Testis (tissue), 2 donors: Measurements from ENCODE around the gene H19.

ENCODE experiments used
- POLR2A ChIP-seq: fragments of 450-650 bp; IDR thresholded peaks from one replicate; pipeline ENCODE4 v1.6.1; 2017; ENCODE audit warnings: antibody characterized with exemption, mild to moderate bottlenecking, moderate library complexity
- TF ChIP-seq, protein P1 (sequence below), 3 experiments: fragments of 450-650 bp in 2 of 3; fragments of 200-600 bp in 1 of 3; sonication (generic) in 1 of 3; IDR thresholded peaks; one replicate each; pipeline ENCODE4 v1.5.1; 2016 to 2019; ENCODE audit warnings: antibody characterized with exemption in 3 of 3, mild to moderate bottlenecking in 2 of 3, moderate library complexity in 1 of 3

DNA sequence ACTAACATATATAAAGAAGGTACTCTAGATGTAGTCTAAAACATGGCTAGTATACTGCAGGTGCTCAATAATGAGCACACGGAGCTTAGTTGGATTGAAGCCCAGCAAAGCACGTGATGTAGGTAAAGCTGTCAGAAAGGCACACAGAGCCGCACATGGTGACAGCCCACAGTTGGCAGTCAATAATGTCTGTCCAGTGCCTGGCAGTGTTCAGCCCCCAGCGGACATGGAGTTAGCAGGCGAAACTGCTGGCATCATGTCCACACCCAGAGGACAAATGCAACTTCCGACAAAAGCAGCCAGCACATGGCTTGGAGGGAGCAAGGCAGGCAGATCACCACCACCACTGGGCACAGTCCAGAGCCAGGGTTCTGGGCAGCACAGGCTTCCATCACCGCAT lies 43.5 kb upstream of the H19 start:
- TF ChIP-seq POLR2A, result no peak
- TF ChIP-seq, protein P1, sequence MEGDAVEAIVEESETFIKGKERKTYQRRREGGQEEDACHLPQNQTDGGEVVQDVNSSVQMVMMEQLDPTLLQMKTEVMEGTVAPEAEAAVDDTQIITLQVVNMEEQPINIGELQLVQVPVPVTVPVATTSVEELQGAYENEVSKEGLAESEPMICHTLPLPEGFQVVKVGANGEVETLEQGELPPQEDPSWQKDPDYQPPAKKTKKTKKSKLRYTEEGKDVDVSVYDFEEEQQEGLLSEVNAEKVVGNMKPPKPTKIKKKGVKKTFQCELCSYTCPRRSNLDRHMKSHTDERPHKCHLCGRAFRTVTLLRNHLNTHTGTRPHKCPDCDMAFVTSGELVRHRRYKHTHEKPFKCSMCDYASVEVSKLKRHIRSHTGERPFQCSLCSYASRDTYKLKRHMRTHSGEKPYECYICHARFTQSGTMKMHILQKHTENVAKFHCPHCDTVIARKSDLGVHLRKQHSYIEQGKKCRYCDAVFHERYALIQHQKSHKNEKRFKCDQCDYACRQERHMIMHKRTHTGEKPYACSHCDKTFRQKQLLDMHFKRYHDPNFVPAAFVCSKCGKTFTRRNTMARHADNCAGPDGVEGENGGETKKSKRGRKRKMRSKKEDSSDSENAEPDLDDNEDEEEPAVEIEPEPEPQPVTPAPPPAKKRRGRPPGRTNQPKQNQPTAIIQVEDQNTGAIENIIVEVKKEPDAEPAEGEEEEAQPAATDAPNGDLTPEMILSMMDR (IDR thresholded peaks at IDR 0.05), result no peak
